Skeletal muscle satellite cell (primary cell): Measurements from ENCODE around the gene TSPYL4.
"Not testable (repeated sequence)": the region's sequence is repeated elsewhere in the genome, so short reads cannot be mapped to it uniquely, and the experiment has no call there.

ENCODE experiments used
- H3K27me3 ChIP-seq: 2 replicates; pipeline ENCODE4 v1.7.0; 2013; ENCODE audit warnings: low read length; ENCODE audit not compliant: control insufficient read depth, insufficient read depth
- H3K36me3 ChIP-seq: 2 replicates; pipeline ENCODE4 v1.7.0; 2013; ENCODE audit warnings: mild to moderate bottlenecking, control low read depth, low read length; ENCODE audit not compliant: insufficient read depth
- H3K4me1 ChIP-seq: 2 replicates; pipeline ENCODE4 v1.7.0; 2013; ENCODE audit warnings: low read length; ENCODE audit not compliant: control insufficient read depth, insufficient read depth
- H3K4me2 ChIP-seq: 2 replicates; pipeline ENCODE4 v1.7.0; 2013; ENCODE audit warnings: mild to moderate bottlenecking, low read length
- H3K4me3 ChIP-seq: 2 replicates; pipeline ENCODE4 v1.7.0; 2013; ENCODE audit warnings: low read length
- H3K9ac ChIP-seq: 2 replicates; pipeline ENCODE4 v1.7.0; 2013; ENCODE audit warnings: mild to moderate bottlenecking, low read depth, low read length, moderate library complexity
- H3K9me3 ChIP-seq: replicated peaks from 2 replicates; pipeline ENCODE4 v1.7.0; 2013; ENCODE audit warnings: mild to moderate bottlenecking, control low read depth, low read length

TSPYL4 gene

GRCh38 chr6:116284984-116285383 lies 31.1 kb upstream of the TSPYL4 start:
- H3K4me2 ChIP-seq, H3K4me1 ChIP-seq, H3K36me3 ChIP-seq, H3K9me3 ChIP-seq, H3K4me3 ChIP-seq, H3K9ac ChIP-seq, H3K27me3 ChIP-seq: not testable (repeated sequence)

GRCh38 chr6:116283191-116283590 lies 29.3 kb upstream of the TSPYL4 start:
- H3K4me3 ChIP-seq: no peak overlapping the region
- H3K4me1 ChIP-seq: peaks cover 11% of the 10 kb centered on the region
- H3K9me3 ChIP-seq: no peaks in the 10 kb centered on the region
- no peaks in the 10 kb centered on the region for H3K27me3 ChIP-seq
- peaks cover 2% of the 10 kb centered on the region for H3K36me3 ChIP-seq
- H3K4me2 ChIP-seq: no peak overlapping the region
- H3K9ac ChIP-seq: no peak overlapping the region

DNA sequence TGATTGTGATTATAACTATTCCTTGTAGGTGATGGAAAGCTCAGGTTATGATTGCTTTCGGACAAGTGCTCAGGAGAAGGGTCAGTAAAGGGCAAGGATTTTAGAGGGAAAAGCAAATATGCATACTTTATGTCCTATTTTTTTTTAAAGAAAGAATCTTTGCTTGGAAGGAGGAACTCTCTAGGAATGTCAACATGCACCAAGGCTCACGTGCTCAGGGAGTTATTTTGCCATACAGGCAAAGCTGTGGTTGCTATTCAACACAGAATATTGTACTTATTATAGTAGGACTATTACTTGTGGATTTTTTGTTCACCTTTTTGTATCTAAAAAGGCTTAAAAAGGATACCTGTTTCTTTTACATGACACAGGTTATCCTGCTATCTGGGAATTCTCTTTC lies 28.8 kb upstream of the TSPYL4 start:
- Histone ChIP-seq H3K4me3 (no peak overlapping the region), H3K9ac (no peak overlapping the region), H3K36me3 (peaks cover 7% of the 10 kb centered on the region), H3K27me3 (no peaks in the 10 kb centered on the region), H3K9me3 (no peaks in the 10 kb centered on the region), H3K4me1 (peaks cover 16% of the 10 kb centered on the region), H3K4me2 (no peak overlapping the region)

DNA sequence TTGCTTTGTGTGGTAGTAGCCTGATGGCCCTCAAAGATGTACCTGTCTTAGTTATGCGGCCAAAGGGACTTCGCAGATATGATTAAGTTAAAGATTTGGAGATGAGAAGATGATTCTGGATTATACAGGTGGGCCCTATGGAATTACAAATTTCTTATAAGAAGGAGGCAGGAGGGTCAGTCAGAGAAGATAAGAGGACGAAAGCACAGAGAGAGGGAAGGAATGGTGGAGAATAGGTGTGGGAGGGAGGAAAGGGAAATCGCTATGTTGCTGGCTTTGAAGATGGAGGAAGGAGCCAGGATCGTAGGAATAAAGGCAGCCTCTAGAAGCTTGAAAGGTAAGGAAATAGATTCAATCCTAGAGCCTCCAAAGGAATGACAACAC lies 27.1 kb upstream of the TSPYL4 start:
- peak overlapping the region; percentile 98 for H3K9ac ChIP-seq
- H3K36me3 ChIP-seq: peaks cover 10% of the 10 kb centered on the region
- H3K4me2 ChIP-seq: peak overlapping the region; percentile 91
- H3K4me1 ChIP-seq: peaks cover 31% of the 10 kb centered on the region
- H3K27me3 ChIP-seq: no peaks in the 10 kb centered on the region
- H3K4me3 ChIP-seq: peak overlapping the region; percentile 94
- H3K9me3 ChIP-seq: no peaks in the 10 kb centered on the region

DNA sequence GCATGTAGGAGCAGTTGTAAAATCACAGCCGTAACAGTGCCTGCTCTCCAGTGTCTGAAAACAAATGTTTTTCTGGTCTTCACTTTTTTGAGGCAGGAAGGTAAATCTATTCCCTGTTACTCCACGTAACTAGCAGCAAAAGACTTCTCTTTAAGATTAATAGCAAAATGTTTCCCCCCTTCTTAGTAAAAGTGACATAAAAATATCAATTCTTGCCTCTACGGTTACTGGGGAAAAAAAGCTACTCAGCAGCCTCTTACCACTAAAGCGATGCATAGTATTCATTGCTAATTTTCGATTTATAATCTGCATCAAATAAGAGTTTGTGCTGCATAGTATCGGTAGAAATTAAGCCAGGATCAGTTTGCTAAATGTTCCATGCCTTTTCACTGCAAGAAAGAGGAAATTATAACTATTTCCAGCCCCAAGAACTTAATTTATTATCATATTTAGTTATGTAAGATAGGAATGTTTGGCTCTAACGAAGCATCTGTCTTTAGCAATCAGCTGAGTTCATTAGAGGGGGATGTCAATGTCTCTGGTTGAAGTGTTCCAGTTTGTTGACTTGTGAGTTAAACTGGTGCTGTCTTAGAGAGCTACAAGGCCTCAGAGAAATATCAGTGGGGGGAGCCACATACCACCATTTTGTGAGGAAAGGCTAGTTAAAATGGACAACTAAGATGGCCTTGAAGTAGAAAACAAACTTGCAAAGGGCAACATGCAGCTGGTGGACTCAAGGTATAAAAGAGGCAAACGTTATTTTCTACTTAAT lies 26.5 kb upstream of the TSPYL4 start:
- H3K9ac ChIP-seq: peak overlapping the region; percentile 98
- no peaks in the 10 kb centered on the region for H3K27me3 ChIP-seq

DNA sequence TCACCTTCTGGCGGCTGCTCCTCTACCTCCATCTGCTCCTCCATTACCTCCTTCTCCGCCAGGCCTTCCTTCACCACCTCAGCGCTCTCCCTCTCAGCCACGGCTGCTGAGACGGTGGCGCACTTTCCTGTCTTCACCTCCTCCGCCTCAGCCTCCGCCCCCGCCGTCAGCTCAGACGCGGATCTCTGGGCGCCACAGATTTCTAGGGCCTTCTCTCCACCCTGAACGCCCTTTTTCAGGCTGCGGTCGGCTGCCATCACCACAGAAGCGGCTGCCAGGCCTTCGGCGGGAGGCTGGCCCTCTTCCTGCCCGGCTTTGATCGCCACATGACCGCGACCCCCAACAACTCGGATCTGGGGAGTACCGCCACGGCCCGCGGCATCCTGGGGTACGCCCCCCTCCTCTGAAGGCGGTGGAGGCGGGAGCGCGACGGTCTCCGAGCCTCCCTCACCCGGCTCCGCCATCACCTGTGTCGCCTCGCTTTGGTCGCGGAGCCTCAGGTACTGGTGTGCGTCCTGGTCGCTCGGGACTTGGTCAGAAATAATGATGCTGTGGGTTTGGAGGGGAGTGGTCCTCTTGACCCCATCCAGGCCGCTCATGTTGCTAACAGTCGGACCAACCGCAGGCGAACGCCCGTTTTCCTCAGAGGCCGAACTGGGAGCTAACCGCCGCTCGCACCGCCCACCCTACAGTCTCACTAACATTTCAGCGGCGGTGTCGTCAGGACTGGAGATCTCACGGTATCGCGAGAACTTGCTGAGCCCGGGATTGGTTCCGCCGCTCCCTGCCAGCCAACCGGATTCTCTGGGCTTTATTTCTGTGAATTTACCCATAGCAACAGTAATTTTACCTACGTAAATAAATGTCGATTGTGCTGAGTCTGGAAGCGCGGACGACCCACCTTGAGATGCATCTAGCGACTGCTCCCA lies 25.6 kb upstream of the TSPYL4 start, which contains the start of gene TSPYL1:
Gene TSPYL1 (minus strand): TSS at position 699 of the 929 bp plus-strand sequence. CDS start 100 bp downstream, at position 599.
- H3K4me1 ChIP-seq: peaks cover 34% of the 10 kb centered on the region
- no peaks in the 10 kb centered on the region for H3K27me3 ChIP-seq
- no peaks in the 10 kb centered on the region for H3K9me3 ChIP-seq

More for the DNA sequence above, 26.5 kb upstream of the TSPYL4 start:
- Histone ChIP-seq H3K4me1 (peaks cover 34% of the 10 kb centered on the region), H3K36me3 (peaks cover 13% of the 10 kb centered on the region), H3K4me2 (peak overlapping the region; percentile 91), H3K4me3 (peak overlapping the region; percentile 94), H3K9me3 (no peaks in the 10 kb centered on the region)

GRCh38 chr6:116278854-116279231 lies 25.0 kb upstream of the TSPYL4 start:
- Histone ChIP-seq H3K4me2 (peak overlapping the region; percentile 91), H3K4me3 (peak overlapping the region; percentile 94), H3K4me1 (peaks cover 34% of the 10 kb centered on the region), H3K9ac (peak overlapping the region; percentile 98), H3K36me3 (peaks cover 13% of the 10 kb centered on the region), H3K27me3 (no peaks in the 10 kb centered on the region), H3K9me3 (no peaks in the 10 kb centered on the region)

More for the DNA sequence above, 25.6 kb upstream of the TSPYL4 start, which contains the start of gene TSPYL1:
- peaks cover 13% of the 10 kb centered on the region for H3K36me3 ChIP-seq
- peak within 1 kb of the TSS; percentile 91 for H3K4me2 ChIP-seq
- peak within 1 kb of the TSS; percentile 94 for H3K4me3 ChIP-seq
- peak within 1 kb of the TSS; percentile 98 for H3K9ac ChIP-seq

DNA sequence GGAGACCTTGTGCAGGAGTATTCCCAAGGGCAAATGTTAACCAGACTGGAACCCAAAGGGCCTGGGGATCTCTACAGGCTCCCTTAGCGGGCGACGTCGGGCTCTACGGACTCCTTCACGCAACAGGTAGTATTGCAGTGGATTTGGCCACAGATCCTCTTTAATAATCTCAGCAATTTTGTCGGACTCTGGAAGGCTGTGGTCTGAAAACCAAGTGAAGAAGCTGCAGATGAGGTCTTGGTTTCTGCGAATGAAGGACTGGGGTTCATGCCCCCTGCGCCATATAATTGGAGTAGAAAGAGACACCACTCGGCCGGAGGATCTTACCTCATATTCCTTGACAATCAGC lies 24.6 kb upstream of the TSPYL4 start:
- peaks cover 13% of the 10 kb centered on the region for H3K36me3 ChIP-seq
- H3K9ac ChIP-seq: peak overlapping the region; percentile 98
- H3K4me1 ChIP-seq: peaks cover 34% of the 10 kb centered on the region

DNA sequence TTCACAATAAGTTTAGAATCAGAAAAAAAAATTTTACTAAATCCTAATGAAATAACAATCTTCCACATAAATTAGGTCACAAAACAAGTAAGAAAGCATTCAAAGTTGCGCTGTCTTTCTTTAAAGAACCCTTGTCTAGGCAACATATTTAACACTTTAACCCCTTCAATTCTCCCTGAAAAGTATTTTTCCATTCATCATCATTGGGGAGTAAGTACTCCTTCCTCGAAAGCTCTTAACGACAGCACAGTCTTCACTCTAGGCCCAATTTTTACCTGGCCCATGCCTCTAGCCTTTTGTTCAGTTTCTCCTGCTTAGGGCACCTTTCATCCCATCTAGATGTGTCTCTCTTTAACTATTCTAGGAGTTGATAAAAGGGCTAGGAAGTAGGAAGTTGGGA lies 23.2 kb upstream of the TSPYL4 start:
- no peaks in the 10 kb centered on the region for H3K9me3 ChIP-seq
- peaks cover 34% of the 10 kb centered on the region for H3K4me1 ChIP-seq
- peaks cover 13% of the 10 kb centered on the region for H3K36me3 ChIP-seq
- H3K27me3 ChIP-seq: no peaks in the 10 kb centered on the region
- H3K4me2 ChIP-seq: peak overlapping the region; percentile 91
- H3K4me3 ChIP-seq: peak overlapping the region; percentile 69
- peak overlapping the region; percentile 67 for H3K9ac ChIP-seq

More for the DNA sequence above, 24.6 kb upstream of the TSPYL4 start:
- Histone ChIP-seq H3K9me3 (no peaks in the 10 kb centered on the region), H3K4me2 (peak overlapping the region; percentile 91), H3K4me3 (peak overlapping the region; percentile 94), H3K27me3 (no peaks in the 10 kb centered on the region)

- Histone ChIP-seq H3K4me3 (no peak overlapping the region), H3K4me2 (no peak overlapping the region), H3K27me3 (no peaks in the 10 kb centered on the region), H3K36me3 (peaks cover 5% of the 10 kb centered on the region), H3K9me3 (no peaks in the 10 kb centered on the region), H3K9ac (no peak overlapping the region), H3K4me1 (peaks cover 27% of the 10 kb centered on the region)
These were observed 17.4 kb upstream of the TSPYL4 start for GRCh38 chr6:116271149-116271708.

DNA sequence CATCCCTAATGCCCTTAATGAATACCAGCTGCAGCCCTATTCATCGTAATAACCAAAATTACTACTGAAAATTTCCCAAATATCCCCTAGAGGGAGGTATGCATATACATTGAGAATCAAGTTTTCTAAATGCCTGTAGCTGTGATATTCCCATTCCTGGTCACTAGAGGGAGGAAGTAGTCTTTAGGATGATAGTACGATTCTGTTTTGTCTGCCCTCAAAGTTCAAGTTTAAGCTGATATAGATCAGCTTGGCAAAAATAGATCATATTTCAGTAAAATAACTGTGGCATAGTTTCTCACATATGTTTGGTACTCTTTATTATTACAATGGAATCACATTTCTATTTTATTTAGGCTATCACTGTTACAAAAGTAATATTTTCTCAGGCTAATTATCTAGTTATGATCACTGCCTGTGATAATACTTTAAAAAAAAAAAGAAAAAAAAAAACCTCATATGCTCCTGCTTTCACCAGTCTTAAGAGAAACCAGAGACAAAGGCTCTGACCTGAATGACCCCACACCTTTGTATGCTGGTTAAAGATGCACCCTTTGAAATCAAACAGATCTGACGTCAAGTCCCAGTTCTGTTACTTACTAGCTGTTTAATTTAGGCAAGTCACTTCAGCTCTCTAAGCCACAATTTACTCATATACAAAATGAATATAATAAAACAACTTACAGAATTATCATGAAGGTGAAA lies 14.9 kb upstream of the TSPYL4 start:
- Histone ChIP-seq H3K9ac (no peak overlapping the region), H3K9me3 (no peaks in the 10 kb centered on the region)

More for the DNA sequence above, 14.9 kb upstream of the TSPYL4 start:
- no peak overlapping the region for H3K4me2 ChIP-seq
- no peaks in the 10 kb centered on the region for H3K36me3 ChIP-seq
- H3K4me3 ChIP-seq: no peak overlapping the region
- H3K27me3 ChIP-seq: no peaks in the 10 kb centered on the region
- peaks cover 39% of the 10 kb centered on the region for H3K4me1 ChIP-seq
